Activated CD4-positive, alpha-beta T cell treated with anti-CD3 and anti-CD28 coated beads for 1 hour (primary cell): Measurements from ENCODE around the gene HOXB8.

Experiments used
- DNase-seq: peaks from one replicate; pipeline ENCODE4 v3.0.0-alpha.2; 2020

Gene HOXB8

GRCh38 chr17:48624544-48625494, 9.7 kb upstream of the HOXB8 start:
- no peak for DNase-seq

GRCh38 chr17:48624118-48624517, 9.0 kb upstream of the HOXB8 start:
- no peak for DNase-seq

DNA sequence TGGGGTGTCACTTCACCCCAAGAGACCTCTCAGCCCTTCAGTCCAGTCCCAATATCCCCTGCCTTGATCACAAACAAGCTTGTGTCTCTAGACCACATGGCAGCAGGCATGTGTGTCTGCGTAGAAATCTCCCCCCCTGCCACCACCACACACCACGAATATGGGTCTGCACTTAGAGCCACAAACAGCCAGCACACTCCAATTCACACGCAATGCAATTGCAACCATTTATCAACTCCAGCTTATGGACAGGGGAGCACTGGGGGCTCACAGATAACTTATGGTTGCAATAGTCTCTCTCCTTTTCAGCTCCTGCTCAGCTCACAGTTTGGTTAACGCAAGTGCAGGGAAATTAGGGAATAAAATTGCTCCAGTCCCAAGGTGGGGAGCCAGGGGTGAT, 8.5 kb upstream of the HOXB8 start:
- no peak for DNase-seq

- no peak for DNase-seq
Observed at GRCh38 chr17:48622857-48623256, 7.8 kb upstream of the HOXB8 start.

DNA sequence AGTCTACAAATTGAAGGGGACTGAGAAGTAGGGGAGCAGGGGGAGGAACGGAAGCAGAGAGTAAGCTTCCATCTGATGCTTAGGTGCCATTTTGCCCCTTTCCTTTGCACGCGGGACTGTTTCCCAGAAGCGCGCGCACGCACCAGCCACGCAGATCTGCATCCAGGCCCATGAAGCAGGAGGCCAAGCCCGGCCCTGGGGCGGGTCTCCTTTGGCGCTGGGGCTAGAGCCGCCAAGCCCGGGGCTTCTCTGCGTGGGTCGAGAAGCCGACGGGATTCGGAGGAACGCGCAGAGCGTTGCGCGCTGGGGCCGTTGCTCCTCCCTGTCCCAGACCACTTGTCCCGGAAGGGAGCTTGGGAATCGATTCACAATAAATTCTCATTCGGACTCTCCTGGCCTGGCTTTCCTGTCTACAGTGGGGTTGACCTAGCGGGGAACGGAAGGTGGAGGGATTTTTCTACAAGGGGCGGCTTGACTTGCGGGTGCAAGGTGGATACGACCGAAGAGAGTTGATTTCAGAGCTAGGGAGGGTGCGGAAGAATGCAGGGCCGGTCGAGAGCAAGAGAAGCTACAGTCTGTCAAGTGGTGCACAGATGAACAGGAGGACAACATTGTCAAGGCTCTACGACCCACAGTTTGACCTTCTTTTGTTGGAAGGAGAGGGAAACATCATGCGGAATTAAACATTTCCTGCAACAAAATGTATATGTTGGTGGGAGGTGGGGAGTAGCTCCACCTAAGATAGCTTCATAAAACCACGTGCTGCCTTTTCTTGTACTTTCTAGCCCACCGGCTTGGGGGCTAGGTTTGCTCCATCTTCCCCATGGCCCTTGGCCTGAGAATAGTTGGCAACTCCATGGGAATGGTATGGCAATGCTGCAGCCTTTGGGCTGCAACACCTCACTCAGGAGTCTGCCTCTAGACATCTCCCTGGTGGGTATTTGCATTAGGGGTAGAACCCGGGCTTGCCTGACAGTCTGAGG, 6.6 kb upstream of the HOXB8 start:
- no peak for DNase-seq

DNA sequence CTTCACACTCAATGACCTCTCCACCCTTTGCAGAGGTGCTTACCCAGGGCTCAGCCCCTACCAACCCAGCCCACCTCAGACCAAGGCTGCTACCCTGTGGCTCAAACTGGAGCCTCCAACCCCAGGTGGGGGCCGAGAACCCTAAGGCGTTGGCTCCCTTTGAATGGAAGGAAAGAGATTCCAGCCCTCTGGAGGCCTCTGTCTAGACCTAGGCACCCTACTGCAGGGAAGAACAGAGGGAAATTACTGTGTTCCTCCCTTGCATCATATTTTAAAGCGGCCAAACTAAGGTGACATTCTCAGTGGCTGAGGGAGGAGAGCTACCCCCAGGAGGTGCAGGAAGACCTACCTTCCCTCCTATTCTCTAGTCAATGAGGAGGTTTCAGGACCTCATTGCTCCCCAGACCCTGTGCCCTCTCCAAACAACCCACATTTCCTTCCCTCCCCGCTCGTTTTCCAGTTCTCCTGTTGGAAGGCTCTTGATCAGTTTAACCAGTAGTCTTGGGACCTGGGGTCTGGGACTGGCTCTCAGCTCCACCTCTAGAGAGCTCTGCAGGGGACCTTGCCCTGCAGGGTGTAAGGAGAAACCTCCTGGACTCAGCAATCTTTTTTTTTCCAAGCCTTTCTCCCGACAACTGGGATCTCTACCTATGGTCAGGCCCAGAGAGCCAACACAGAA, 5.5 kb upstream of the HOXB8 start:
- no peak for DNase-seq

DNA sequence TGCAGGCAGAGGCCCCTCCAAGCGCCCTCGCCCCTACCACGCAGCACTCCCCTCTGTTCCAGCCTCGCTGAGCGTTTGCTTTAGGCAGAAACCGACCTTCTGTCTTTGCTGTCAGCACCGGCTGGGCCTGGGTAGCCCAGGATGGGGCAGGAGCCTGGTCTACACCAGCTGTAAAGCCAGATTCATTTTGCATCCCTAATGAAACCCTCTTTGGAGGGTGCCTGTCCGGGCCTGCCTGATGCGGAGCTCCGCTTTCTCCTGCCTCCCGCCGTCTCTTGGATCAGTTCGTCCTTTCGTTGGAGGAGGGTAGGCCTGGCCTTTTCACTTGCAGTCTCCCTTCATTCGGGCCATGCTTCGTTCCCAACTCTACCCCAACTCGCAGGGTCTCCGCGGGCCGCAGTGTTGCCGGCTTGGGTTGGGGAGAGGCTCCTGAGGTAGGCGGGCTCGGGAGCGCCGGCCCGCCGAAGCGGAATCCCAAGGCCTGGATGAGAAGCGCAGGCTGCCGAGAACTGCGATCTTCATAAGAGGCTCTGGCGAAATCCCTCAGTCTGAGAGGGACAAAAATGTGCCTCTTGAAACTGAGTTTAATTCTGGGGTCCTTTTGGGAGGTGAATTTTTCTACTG, 4.8 kb upstream of the HOXB8 start:
- no peak for DNase-seq

DNA sequence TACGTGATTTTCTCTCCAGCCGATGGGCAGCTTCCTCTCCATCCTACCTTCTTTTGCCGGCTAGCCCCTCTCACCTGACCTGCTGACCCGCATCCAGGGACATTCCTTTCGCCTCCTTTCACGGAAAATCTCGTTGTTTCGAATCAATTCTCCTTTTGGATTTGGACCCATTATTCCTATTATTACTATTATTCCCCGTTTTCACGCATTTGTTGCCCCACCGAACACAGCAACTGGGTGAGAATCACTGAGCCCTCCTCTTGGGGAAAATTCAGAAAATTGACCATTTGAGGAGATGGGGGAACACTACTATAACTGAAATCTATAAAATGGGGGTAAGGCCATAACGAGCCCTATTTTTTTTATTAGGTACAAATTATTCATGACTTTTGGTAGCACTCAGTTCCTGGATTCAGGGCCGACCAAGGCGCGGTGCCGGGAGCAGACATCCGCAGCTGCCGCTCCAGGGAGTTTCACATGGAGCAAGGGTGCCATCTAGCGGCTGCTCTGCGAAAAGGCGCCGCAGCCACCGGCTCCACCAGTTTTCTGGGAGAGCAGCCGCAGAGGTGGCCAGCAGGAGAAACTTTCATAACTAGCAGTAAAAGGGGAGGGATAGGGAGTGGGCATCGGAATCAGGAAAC, 3.3 kb upstream of the HOXB8 start:
- peak; percentile 78 for DNase-seq

- no peak for DNase-seq
Observed at GRCh38 chr17:48617471-48618255, 2.6 kb upstream of the HOXB8 start.

DNA sequence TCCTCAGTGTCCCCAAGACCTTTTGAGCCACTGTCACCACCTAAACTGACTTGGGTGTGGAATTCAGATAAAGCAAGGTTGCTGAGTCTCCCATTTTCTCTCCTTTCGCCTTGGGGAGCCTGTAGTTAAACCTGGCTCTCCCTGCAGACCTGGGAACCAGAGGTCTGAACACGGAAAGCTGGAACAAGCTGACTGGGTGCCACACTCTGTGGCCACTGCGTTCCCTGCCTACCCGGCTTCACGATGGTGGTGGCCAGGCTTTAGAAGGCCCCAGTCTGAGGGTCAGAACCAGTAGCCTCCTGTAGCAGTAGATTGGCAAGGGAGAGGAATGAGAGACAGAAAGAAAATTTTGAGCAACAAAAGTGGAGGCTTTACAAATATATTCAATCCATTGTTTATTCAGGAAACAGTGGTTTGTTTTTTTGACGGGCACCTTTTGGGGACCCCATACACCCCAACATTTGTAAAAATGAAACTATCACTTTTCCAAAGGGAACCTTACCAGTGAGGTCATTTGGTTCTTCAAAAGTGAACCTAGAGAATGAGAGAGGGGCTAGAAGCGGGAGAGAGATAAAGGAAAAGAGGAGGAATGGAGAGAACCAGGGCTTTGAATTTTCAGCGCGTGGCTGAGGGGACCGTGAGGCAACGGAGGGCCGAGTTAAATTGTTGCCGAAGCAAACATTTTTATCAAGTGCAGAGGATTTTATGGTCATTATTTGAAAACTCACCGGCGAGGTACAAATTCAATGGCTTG, 1.8 kb upstream of the HOXB8 start:
- DNase-seq = no peak

DNA sequence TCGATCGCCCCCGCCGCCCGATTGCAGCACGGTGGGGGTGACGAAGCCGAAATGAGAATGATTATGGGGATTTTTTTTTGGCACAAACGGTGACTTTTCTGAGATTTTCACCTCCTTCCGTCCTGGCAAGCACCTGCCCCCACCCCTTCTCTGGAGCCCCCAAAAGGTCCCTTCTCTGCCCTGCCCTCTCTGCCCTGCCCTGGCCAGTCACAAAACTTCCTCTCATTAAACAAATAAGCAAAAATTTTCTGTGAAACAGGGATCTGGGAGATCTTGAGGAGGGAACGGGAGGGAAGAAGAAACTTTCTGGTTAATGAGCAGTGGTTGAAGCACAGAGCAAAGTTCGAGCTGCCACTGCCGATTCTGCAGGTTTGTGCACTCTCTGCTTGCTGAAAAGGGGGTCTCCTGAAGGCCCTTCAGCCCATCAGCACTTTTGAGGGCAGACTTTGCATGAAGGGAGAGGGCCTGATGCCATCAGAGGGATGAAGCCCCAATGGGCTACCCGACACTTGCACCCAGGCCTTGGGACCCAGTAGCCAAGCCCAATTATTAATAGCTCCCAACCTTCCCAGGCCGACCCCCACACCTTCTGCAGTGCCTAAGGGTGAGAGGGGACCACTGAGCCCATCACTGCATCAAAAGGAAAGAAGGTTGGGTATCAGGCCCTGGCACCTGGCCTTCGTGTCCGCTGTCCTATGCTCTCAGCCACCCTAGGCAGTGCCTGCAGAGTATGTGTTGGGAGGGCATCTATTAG, 1.0 kb upstream of the HOXB8 start:
- DNase-seq = no peak

GRCh38 chr17:48613862-48614694, 1.0 kb downstream of the HOXB8 start:
- no peak for DNase-seq

DNA sequence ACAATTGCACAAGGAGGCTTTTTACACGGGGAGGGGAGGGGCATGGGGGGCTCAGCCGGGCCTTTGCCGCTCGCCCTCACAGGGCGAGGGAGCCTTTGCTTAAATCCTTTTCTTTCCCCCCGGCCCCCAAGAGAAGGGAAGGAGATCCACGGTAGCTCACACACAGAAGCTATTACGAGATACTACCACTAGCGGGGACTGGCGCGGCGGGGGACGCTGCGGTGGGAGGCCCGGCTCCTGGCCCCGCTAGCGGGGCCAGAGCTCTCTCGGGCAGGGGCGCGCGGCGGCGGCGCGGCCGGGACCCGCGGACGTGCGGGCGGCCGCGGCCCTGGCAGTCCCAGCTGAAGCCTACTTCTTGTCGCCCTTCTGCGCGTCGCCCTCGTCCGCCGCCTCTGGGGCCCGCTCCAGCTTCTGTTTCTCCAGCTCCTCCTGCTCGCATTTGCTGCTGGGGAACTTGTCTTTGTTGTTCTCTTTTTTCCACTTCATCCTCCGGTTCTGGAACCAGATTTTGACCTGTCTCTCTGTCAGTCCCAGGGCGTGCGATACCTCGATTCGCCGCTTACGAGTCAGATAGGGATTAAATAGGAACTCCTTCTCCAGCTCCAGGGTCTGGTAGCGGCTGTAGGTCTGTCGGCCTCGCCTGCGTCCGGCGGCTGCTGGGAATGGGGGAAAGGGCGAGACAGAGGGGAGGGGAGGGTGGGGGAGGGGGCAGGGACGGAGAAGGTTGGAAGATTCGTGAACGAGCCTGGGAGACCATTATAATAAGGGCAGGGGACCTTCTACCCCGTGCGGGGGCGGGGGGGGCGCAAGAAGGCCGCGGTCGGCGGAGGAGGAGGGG, 2.0 kb downstream of the HOXB8 start:
- no peak for DNase-seq

- DNase-seq = no peak
Observed at GRCh38 chr17:48612456-48612853, 2.6 kb downstream of the HOXB8 start.

DNA sequence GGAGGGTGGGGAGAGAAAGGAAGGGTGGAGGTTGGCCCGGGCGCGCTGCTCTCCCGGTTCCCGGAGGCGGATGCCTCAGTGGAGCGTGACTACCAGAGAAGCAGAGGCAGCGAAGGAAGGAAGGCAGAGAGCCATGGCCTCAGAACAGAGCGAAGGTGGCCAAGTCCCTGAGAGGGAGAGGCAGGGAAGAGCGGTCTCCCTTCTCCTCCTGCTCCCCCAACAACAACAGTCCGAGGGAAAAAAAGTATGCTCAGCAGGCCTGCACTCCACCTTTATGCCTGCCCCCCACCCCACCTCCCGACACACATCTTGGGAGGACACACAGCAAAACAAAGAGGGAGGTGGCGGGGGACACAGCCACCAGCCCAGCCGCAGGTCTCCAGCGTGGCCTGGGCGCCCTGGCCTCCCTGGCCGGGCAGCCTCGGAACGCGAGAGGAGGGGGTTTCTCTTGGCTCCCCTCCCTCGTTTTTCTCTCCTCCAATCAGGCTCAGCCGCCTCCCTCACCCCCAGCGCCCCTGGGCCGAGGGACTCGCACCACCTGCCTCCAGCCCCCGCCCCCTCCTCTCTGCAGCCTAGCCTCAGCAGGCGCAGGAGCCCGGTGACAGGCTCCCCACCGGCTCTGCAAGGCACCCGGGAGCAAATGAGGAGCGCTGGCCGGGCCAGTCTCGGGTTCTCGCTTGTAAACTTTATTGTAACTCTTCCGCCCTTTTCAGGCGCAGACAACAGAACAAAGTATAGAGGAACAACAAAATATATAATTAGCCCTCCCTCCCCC, 3.2 kb downstream of the HOXB8 start:
- DNase-seq = no peak

DNA sequence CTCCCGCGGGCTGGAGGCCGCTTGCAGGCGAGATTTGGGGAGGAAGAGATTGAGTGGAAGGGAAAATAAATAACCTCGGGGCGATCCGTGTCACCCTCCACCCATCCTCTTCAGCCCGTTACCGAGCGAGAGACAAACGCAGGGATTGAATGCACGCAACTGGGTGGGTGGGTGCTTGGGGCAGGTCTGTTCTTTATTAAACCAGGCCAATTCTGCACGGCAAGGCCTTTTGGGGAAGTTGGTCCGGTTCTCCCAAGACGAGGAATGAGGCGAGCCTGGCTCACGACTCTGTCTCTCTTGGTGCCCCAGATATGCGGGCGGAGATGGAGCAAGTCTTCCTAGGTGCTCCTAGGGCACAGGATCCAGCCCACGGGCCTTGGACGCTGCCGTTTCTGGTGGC, 3.9 kb downstream of the HOXB8 start:
- DNase-seq = no peak
